ENCODE results near the gene MAP7D2. TPM values are rescaled to one million over a fixed set of nuclear protein-coding genes. Genes with fewer than 3 reads are reported as not detected.

MAP7D2 gene
- total and polyA plus RNA-seq, 9 of the 15 experiments (the other 6 are each of a cell fraction or from before 2014, with no cell fraction given): 0.01 to 0.04 (median 0.03) TPM; not detected in 4

DNA sequence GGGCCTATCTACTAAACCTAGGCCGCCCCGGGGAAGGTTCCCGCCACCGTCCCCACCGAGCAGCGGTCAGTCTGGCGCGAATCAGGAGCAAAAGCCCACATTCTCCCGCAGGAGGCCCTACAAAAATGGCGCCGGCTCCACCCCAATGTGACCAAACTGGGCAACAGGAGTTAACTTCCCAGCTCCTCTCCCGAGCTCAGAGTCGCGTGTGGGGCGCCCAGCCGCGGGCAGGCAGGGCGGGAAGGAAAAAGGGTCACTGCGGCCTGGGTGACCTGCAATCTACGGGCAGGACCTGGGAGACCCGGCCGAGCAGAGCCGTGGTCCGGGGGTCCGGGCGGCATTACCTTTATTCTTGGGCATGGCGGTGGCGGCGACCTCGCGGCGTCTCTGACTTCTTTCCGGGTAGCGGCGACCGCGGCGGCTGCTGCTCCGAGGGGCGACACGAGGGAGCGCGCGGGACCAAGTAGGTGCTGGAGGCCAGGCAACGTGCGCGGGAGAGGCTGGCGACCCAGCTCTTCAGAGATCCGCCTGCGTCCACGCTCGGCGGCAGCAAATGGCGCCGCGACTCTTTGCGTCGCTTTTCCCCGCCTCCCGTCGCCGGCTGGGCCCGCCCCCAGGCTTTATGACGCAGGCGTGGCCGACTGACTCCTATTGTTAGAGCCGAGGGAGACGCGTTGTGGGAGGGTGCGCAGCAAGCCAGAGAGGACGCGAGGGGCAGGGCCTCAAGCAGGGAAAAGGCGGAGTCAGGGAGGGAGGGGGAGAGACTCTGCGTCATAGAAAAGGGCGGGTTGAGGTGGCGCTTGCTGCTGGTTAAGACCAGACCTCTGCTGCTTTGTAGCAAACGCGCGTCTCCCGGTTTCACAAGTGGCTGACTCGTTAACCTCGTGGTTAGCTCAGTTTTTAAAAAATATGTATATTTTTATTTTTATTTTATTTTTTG, 24.8 kb upstream of the MAP7D2 start, which contains the start of gene EIF1AX (continued):
- no peak for TF ChIP-seq ZNF12 (CRISPR knock-in tag; IDR thresholded peaks at IDR 0.05)
- peak in 1 of 2 experiments; percentile 18; a peak in 1 of 4 replicates for TF ChIP-seq ZMIZ1 (IDR thresholded peaks at IDR 0.05; ENCODE audit: low read depth in 2 of 2, low read length in 2 of 2)

- Histone ChIP-seq H3K9me1 (ENCODE audit: control insufficient read depth, insufficient read depth, low read length) (no peaks in the 10 kb centered on the region), H3K9ac (ENCODE audit: insufficient read depth in 1 of 2, low read depth in 2 of 2, low read length in 2 of 2) (peak overlapping the region in 1 of 2 experiments; percentile 91; a peak in 2 of 4 replicates), H2AFZ (ENCODE audit: low read depth, low read length) (no peak overlapping the region), H3K79me2 (ENCODE audit: control insufficient read depth, insufficient read depth, low read length) (peaks cover 67% of the 10 kb centered on the region), H3K4me2 (ENCODE audit: insufficient read depth, low read length) (peak overlapping the region; percentile 87), H3K4me1 (replicated peaks in 1 of 2; ENCODE audit: control insufficient read depth in 2 of 2, insufficient read depth in 2 of 2, low read length in 2 of 2) (peaks cover 4 to 19% of the 10 kb centered on the region in 2 experiments; a peak in 4 of 5 replicates), H4K20me1 (replicated peaks; ENCODE audit: control insufficient read depth, insufficient read depth, low read length) (peaks cover 11% of the 10 kb centered on the region), H3K27ac (ENCODE audit: extremely low read depth, low read depth, low read length) (no peak overlapping the region), H3K27me3 (ENCODE audit: control insufficient read depth in 2 of 2, insufficient read depth in 2 of 2, low read length in 2 of 2) (no peaks in the 10 kb centered on the region), H3K9me3 (replicated peaks; ENCODE audit: control insufficient read depth, insufficient read depth, low read depth, low read length) (no peaks in the 10 kb centered on the region), H3K36me3 (ENCODE audit: control insufficient read depth, insufficient read depth, low read length) (peaks cover 46% of the 10 kb centered on the region), H3K4me3 (peak overlapping the region; percentile 97)
- ChIA-PET CTCF (ENCODE audit: low intra/inter-chr PET ratio) (no interaction called here), POLR2A (interaction anchor here (0.6 to 1.7 kb wide), 2 partner anchors 11 to 223 kb away, joined by 3 to 6 read pairs; no protein-coding TSS in a partner anchor)
- no peak for DNase-seq (ENCODE audit: extremely low read depth in 1 of 4, low spot score in 3 of 4)
- no peak for ATAC-seq
- intact Hi-C loops (cut with micrococcal nuclease) (loop anchor here (2.0 to 10.0 kb wide), 2 partner anchors 124 to 294 kb away; no protein-coding TSS in a partner anchor), in situ Hi-C loops (cut with MboI) (no loop called here)
- 0% methylated on average over 3 of the region's 3 CpGs for WGBS (ENCODE audit: insufficient coverage, low coverage, missing lambda C conversion rate)
- TSS peak; percentile 40 for BruUV-seq (replicated peaks)
- FAIRE-seq: no peak
- TF ChIP-seq SRSF7 (optimal IDR thresholded peaks at IDR 0.05; ENCODE audit: low read depth, low read length): no peak
- no peak for TF ChIP-seq ZNF586 (CRISPR knock-in tag; conservative IDR thresholded peaks at IDR 0.05)
- no peak for TF ChIP-seq ZNF175 (CRISPR knock-in tag; IDR thresholded peaks at IDR 0.05; ENCODE audit: low read depth)
- TF ChIP-seq ZKSCAN3 (CRISPR knock-in tag; IDR thresholded peaks at IDR 0.05): no peak
- no peak for TF ChIP-seq POLR2AphosphoS5 (IDR thresholded peaks at IDR 0.05; ENCODE audit: control insufficient read depth, insufficient read depth, low read depth, low read length)
- no peak for TF ChIP-seq RAD21 (CRISPR knock-in tag; conservative IDR thresholded peaks at IDR 0.05 in 1 of 2, IDR thresholded peaks at IDR 0.05 in 1 of 2)
- no peak for TF ChIP-seq BACH1 (tag; IDR thresholded peaks at IDR 0.05)
- no peak for TF ChIP-seq ZNF146 (CRISPR knock-in tag; IDR thresholded peaks at IDR 0.05; ENCODE audit: unreplicated experiment)
- no peak for TF ChIP-seq SOX6 (IDR thresholded peaks at IDR 0.05)
- no peak for TF ChIP-seq KDM2B (CRISPR knock-in tag; IDR thresholded peaks at IDR 0.05)
Measured at GRCh38 chrX:20140420-20140819, 23.7 kb upstream of the MAP7D2 start.
